ENCODE measurements around the gene L3MBTL4.

Gene L3MBTL4

DNA sequence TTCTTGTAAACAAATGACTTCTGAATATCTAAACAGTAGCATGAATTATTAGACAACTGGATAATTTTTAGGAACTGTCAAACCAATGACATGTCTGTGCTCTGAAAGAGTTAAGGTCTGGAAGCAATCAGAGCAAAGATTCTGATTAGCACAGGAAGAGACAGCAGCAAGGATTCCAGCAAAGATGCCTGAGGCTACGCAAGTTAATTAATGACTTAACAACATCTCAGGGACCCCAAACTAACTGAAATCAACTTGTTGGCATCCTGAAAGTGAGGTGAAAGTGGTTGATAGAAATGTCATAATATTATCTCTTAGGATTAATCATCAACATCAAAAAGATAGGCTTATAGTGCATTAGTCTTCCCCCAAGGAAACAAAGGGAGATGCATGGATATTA is 396.0 kb downstream of the L3MBTL4 start:
- FAIRE-seq = no peak

DNA sequence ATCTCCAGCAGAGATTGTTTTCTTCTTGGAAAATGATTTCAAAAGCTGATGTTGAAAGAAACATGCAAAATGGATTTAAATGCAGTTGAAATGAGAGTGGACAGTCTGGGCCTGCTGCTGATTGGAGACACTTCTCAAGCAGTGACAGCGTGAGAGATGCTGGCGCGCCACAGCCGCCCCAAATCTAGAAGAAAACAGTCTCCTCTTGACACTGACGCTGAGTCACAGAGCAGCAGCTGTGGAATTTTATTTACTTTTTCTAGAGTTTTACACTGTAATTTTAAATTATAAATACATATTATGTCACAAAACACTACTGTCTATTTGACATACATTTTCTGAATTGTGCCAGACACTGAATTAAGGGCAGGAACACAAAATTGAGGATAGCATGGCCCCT is 397.5 kb downstream of the L3MBTL4 start:
- no peak for FAIRE-seq

- no peak for FAIRE-seq
Observed at GRCh38 chr18:6015364-6015763, 399.3 kb downstream of the L3MBTL4 start.

GRCh38 chr18:6013171-6013810 is 401.4 kb downstream of the L3MBTL4 start:
- FAIRE-seq = no peak

DNA sequence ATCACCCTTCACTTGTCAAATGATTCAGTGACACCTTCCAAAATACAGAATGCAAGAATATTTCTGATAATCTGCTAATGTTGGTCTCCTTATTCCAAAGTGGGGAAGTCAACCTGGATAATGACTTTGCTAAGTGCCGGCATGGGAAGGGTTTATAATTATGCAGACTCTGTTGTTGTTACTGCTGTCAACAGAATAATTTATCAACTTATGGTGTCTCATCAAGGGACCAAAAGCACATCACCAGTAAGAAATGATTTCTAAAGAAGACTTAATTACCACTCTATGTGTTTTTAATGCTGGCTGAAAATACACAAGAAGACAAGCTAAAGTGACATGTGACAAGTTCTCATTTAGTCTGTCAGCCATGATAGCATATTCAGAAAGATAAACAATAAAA is 403.8 kb downstream of the L3MBTL4 start:
- FAIRE-seq = no peak

DNA sequence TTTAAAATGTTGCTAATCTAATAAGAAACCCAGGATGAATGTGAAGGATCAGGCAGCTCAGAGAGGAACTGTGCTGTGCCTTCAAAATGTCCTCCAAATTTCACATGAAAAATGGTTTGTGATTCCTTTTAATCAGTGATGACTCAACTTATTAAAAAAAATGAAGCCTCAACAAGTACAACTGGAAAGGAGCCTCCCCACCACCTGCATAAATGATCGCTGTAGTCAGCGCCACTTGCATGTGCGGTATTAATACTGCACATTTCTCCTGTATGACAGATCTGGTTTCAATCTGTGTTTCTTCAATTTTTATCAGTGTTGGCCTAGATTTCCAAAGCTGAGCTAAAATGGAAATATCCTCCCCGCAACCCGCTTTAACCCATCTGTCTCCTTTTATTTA is 404.4 kb downstream of the L3MBTL4 start:
- FAIRE-seq = no peak

GRCh38 chr18:6009756-6010155 is 405.0 kb downstream of the L3MBTL4 start:
- no peak for FAIRE-seq

- FAIRE-seq = no peak
Observed at GRCh38 chr18:6004683-6005082, 410.0 kb downstream of the L3MBTL4 start.

DNA sequence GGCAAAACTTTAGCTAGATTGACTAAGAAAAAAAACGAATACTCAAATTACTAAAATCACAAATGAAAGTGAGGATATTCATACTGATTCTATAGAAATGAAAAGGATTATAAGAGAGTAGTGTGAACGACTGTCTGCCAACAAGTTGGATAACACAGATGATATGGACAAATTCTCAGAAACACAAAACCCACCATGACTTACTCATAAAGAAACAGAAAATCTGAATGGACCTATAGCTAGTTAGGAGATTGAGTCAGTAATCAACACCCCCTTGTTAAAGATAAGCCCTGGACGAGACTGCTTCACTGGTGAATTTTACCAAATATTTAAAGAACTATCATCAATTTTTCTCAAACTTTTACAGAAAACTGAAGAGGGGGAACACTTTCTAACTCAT is 410.6 kb downstream of the L3MBTL4 start:
- no peak for FAIRE-seq

DNA sequence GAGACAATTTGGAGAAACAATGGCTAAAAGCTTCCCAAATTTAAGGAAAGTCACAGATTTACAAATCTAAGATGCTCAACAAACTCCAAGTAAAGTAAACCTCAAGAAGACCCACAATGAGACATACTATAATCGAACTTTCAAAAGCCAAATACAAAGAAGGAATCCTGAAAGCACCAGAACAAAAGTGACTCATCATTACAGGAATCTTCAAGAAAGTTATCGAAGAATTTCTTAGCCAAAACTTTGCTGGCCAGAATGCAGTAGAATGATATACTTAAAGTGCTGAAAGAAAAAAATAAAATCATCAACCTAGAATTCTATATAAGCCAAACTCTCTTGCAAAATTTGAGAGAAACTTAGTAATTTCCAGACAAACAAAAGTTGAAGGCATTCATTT is 412.8 kb downstream of the L3MBTL4 start:
- no peak for FAIRE-seq

GRCh38 chr18:5998907-5999306 is 415.8 kb downstream of the L3MBTL4 start:
- FAIRE-seq = no peak

DNA sequence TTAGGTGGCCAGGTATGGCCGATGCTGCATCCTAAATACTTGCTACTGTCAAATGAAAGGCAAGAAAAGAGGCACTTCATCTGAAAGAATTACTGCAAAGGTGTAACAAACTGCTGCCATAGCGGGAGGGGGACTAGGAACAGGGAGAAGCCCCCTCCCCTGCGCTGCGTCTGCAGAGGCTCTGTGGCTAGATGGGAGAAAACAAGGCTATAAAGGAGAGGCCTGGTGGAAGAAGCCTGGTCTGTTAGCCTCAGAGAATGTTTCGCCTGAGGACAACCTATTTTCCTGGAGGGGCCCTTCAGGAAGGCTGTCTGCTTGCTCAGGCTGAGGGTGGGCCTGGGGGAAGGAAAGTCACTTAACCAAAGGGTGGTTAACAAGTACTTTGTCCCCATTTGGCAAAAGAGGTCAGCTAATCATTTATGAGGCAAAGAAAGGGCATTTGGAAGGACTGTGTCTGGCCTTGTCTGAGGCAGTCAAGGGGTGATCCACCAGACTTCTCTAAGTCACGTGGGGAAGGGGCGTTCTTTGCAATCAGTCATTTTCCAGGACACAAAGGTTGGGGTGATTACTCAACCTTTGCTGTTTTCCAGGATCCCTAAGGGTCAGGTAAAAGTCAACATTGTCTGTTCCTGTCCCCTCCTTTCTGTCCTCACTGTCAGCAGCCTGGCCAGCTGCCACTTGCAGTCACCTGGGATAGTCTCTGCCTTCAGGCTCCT is 416.4 kb downstream of the L3MBTL4 start:
- FAIRE-seq = no peak

DNA sequence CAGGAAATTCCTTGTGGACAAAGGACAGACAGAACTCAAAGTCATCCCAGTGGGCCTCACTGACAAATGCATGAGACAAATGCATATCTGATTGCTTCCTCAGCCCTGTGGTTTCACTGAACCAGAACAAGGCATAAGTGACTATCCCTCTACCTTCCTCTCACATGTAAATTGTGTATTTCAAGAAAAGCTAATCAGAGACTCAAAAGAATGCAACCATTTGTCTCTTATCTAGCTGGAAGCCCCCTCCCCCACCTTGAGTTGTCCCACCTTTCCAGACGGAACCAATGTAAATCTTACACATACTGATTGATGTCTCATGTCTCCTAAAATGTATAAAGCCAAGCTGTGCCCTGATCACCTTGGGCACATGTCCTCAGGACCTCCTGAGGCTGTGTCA is 417.4 kb downstream of the L3MBTL4 start:
- FAIRE-seq = no peak

DNA sequence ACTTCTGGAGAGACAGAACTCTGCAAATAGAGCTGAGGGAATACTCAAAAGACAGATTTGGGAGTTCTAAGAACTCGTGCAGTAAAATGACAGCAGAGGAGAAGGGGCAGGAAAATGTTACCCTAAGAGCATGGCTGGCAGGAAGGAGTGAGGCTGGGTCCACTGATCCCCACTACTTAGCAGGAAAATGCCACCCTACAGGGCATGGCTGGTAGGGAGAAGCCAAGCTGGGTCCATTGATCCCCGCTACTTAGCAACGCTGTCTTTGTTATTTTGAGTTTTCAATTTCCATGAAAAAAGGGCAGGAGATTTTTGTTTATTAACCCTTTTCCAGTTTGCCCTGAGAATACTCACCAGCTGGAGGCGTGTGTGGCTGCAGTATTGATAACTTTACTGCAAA is 419.1 kb downstream of the L3MBTL4 start:
- no peak for FAIRE-seq

GRCh38 chr18:5993938-5994337 is 420.8 kb downstream of the L3MBTL4 start:
- FAIRE-seq = no peak

DNA sequence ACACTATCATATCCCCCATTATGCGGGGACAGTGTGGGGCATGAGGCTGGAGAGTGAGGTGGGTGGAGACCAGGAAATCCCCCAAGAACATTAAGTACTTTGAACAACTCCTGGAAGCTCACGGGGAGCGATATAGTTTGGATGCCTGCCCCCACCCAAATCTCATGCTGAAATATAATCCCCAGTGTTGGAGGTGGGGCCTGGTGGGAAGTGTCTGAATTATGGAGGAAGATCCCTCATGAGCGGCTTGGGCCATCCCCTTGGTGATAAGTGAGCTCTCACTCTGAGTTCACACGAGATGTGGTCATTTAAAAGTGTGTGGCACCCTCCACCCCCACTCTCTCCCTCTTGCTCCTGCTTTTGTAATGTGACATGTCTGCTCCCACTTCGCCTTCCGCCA is 422.3 kb downstream of the L3MBTL4 start:
- no peak for FAIRE-seq

- no peak for FAIRE-seq
Observed at GRCh38 chr18:5987249-5987648, 427.5 kb downstream of the L3MBTL4 start.

DNA sequence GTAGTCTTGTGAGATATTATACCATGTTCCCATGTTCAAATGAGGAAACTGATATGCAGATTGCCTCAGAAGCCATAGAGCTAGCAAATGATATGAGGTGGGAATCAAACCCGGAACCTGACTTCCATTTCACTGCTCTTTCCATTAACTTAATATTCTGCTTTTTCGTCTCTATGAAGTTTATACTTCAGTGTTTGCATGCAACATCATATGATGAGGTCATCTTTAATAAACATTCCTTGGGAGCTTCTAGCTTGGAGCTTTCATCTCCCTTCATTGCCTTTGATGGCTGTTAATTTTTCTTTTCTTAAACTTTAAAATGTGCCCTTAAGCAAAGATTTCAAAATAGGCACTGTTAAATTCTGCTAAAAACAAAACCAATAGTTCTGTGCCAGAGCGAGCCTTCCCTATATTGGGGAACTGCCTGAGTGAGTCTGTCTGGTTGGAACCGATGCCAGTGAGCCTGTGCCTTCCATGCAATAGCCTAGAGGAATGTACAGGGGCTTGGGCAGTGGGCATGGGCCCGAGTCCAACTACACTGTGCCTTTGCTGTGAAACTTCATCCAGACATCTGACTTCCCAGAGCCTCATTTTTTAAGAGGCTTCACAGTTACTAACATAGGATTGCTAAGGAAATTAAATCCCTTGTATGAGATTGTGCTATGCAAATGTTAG is 428.3 kb downstream of the L3MBTL4 start:
- no peak for FAIRE-seq

GRCh38 chr18:5984245-5984644 is 430.5 kb downstream of the L3MBTL4 start:
- FAIRE-seq = no peak

DNA sequence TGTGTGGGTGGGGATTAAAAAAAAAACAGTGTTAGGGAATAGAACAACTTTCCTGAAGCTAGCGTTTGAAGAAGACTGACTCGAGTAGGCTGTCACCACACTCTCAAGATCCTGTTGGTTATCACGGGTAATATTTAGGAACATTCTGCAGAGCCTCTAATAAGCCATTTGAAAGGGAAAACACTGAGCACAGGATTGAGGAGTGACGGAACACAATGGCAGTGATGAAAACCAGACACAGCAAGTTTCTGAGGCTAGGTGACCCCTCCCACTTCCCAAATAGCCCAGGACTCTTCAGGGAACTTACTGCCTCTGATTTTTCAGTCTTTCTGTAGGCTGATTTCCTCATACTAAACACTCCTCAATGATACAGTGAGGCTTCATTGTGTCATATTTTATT is 431.2 kb downstream of the L3MBTL4 start:
- FAIRE-seq = no peak

DNA sequence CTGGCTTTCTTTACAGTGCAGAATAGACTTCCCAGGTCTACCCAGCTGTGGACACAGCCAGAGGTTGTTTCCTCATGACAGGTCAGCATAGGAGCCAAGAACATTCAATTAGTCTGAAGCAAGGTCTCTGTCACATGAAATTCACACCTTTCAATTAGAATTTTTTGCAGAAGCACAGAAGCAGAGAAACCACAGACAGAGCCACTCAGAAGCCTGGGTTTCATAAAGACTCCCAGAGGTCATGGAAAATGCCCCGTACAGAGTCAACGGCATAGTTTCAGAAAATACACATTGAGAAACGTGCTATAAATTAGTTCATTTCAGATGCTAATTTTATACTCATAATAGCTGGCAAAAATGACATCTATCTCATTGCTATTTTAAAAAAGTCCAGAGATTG is 432.4 kb downstream of the L3MBTL4 start:
- FAIRE-seq = no peak

GRCh38 chr18:5980721-5981120 is 434.0 kb downstream of the L3MBTL4 start:
- no peak for FAIRE-seq

DNA sequence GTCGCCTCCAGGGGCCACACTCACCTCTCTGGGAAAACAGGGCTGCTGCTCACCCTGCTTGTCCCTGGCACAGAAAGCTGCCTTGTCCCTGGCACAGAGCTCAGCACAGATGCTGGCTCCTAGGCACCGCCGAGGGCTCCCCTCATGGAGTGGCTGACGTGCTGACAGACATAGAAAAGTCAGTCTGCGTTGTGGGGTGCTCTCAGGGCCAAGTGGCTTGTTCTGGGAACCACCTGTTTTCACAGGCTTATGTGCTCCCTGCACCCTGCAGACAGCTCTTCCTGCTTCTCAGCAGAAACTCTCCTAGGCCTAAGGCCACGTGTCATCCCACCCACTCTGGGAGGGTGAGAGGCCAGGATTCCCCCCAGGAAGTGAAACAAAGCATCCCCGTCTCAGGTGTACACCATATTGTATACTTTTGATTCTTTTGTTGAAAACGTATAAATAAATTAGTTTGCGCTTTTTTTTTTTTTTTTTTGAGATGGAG is 434.7 kb downstream of the L3MBTL4 start:
- no peak for FAIRE-seq
